Neural cell (in vitro differentiated cells): ENCODE results near the gene COL2A1. TPM values are rescaled to one million over a fixed set of nuclear protein-coding genes. Genes with fewer than 3 reads are reported as not detected.

ENCODE experiments used
- H2AFZ ChIP-seq: fragments of 200-600, 300-800 bp; sonication (generic), shearing (Covaris generic); 2 replicates; pipeline ENCODE4 v1.6.0; 2014; ENCODE audit warnings: low read depth, mild to moderate bottlenecking, antibody characterized with exemption, low read length, moderate library complexity
- H3F3A ChIP-seq: fragments of 200-600 bp; shearing (Covaris generic); 2 replicates; pipeline ENCODE4 v1.6.1; 2016; ENCODE audit warnings: mild to moderate bottlenecking, moderate library complexity, mixed read lengths, antibody characterized with exemption, low read length; ENCODE audit not compliant: insufficient read depth, poor library complexity, severe bottlenecking
- H3K27ac ChIP-seq: fragments of 200-600, 300-800 bp; sonication (generic), shearing (Covaris generic); 2 replicates; pipeline ENCODE4 v1.5.1; 2014; ENCODE audit warnings: mild to moderate bottlenecking, low read length, moderate library complexity
- H3K27me3 ChIP-seq: fragments of 300-800, 200-600 bp; sonication (generic), shearing (Covaris generic); 2 replicates; pipeline ENCODE4 v1.6.0; 2014; ENCODE audit warnings: mild to moderate bottlenecking, low read depth, low read length, moderate library complexity; ENCODE audit not compliant: insufficient read depth
- H3K36me3 ChIP-seq: fragments of 300-800, 200-600 bp; sonication (generic), shearing (Covaris generic); 2 replicates; pipeline ENCODE4 v1.5.1; 2014; ENCODE audit warnings: mild to moderate bottlenecking, antibody characterized with exemption, low read length, moderate library complexity; ENCODE audit not compliant: insufficient read depth
- H3K4me2 ChIP-seq: fragments of 300-800, 200-600 bp; sonication (generic), shearing (Covaris generic); 2 replicates; pipeline ENCODE4 v1.6.0; 2014; ENCODE audit warnings: mild to moderate bottlenecking, low read length
- H3K4me3 ChIP-seq: fragments of 300-800, 200-600 bp; sonication (generic), shearing (Covaris generic); 2 replicates; pipeline ENCODE4 v1.5.1; 2014; ENCODE audit warnings: mild to moderate bottlenecking, low read length, moderate library complexity
- H3K79me2 ChIP-seq: fragments of 200-600 bp; shearing (Covaris generic); replicated peaks from 2 replicates; pipeline ENCODE4 v1.6.0; 2014; ENCODE audit warnings: mild to moderate bottlenecking, low read length, moderate library complexity; ENCODE audit not compliant: insufficient read depth
- H3K9ac ChIP-seq: fragments of 300-800, 200-600 bp; sonication (generic), shearing (Covaris generic); 2 replicates; pipeline ENCODE4 v1.6.1; 2016; ENCODE audit warnings: mild to moderate bottlenecking, low read length, mixed read lengths
- H3K9me2 ChIP-seq: fragments of 200-600 bp; shearing (Covaris generic); 2 replicates; pipeline ENCODE4 v1.6.1; 2016; ENCODE audit warnings: mild to moderate bottlenecking, low read length, mixed read lengths; ENCODE audit not compliant: insufficient read depth
- H3K9me3 ChIP-seq: fragments of 200-600, 300-800 bp; sonication (generic), shearing (Covaris generic); 2 replicates; pipeline ENCODE4 v1.6.1; 2016; ENCODE audit warnings: mild to moderate bottlenecking, mixed run types, low read length, moderate library complexity, mixed read lengths
- H4K20me1 ChIP-seq: fragments of 200-600 bp; shearing (Covaris generic); 2 replicates; pipeline ENCODE4 v1.6.1; 2016; ENCODE audit warnings: mild to moderate bottlenecking, mixed run types; ENCODE audit not compliant: insufficient read depth
- EP300 ChIP-seq: fragments of 450-650 bp; conservative IDR thresholded peaks from 2 replicates; pipeline ENCODE4 v1.6.1; 2014; ENCODE audit warnings: antibody characterized with exemption, mild to moderate bottlenecking, moderate library complexity; ENCODE audit not compliant: poor library complexity, severe bottlenecking
- EZH2 ChIP-seq: fragments of 200-600, 300-800 bp; shearing (Covaris generic), sonication (generic); IDR thresholded peaks from 2 replicates; pipeline ENCODE4 v1.6.1; 2014; ENCODE audit warnings: antibody characterized with exemption, low read length, borderline replicate concordance, mild to moderate bottlenecking; ENCODE audit not compliant: insufficient read depth, poor library complexity, severe bottlenecking
- MXI1 ChIP-seq: fragments of 450-650 bp; conservative IDR thresholded peaks from 2 replicates; pipeline ENCODE4 v1.6.1; 2014; ENCODE audit warnings: antibody characterized with exemption, mild to moderate bottlenecking; ENCODE audit not compliant: poor library complexity, severe bottlenecking
- POLR2AphosphoS5 ChIP-seq: IDR thresholded peaks from 2 replicates; pipeline ENCODE4 v1.6.1; 2012
- RAD21 ChIP-seq: fragments of 450-650 bp; conservative IDR thresholded peaks from 2 replicates; pipeline ENCODE4 v1.6.1; 2014; ENCODE audit warnings: antibody characterized with exemption, mild to moderate bottlenecking, moderate library complexity
- SMC3 ChIP-seq: fragments of 450-650 bp; conservative IDR thresholded peaks from 2 replicates; pipeline ENCODE4 v1.6.1; 2014; ENCODE audit warnings: antibody characterized with exemption, mild to moderate bottlenecking, moderate library complexity; ENCODE audit not compliant: poor library complexity
- TAF1 ChIP-seq: IDR thresholded peaks from 2 replicates; pipeline ENCODE4 v1.6.1; 2012; ENCODE audit warnings: low read depth
- polyA minus RNA-seq: library from RNA; depleted of rRNA, polyadenylated mRNA; stranded (reverse); fragments of >200 nt; gene quantifications from 2 replicates; pipeline ENCODE4 v1.2.3, GENCODE V29; 2014
- polyA plus RNA-seq: library from polyadenylated mRNA; depleted of rRNA; stranded (reverse); fragments of >200 nt; gene quantifications from 2 replicates; pipeline ENCODE4 v1.2.3, GENCODE V29; 2014
- TF ChIP-seq, protein P1 (sequence below): fragments of 450-650 bp; IDR thresholded peaks from 2 replicates; pipeline ENCODE4 v1.5.1; 2014; ENCODE audit warnings: antibody characterized with exemption, mild to moderate bottlenecking, moderate library complexity; ENCODE audit not compliant: poor library complexity, severe bottlenecking
- TF ChIP-seq, protein P2 (sequence below): IDR thresholded peaks from 2 replicates; pipeline ENCODE4 v1.6.1; 2012; ENCODE audit warnings: borderline replicate concordance

The COL2A1 gene
- polyA plus RNA-seq = 1.2 and 1.3 TPM in 2 replicates
- polyA minus RNA-seq = 1.9 and 2.2 TPM in 2 replicates

DNA sequence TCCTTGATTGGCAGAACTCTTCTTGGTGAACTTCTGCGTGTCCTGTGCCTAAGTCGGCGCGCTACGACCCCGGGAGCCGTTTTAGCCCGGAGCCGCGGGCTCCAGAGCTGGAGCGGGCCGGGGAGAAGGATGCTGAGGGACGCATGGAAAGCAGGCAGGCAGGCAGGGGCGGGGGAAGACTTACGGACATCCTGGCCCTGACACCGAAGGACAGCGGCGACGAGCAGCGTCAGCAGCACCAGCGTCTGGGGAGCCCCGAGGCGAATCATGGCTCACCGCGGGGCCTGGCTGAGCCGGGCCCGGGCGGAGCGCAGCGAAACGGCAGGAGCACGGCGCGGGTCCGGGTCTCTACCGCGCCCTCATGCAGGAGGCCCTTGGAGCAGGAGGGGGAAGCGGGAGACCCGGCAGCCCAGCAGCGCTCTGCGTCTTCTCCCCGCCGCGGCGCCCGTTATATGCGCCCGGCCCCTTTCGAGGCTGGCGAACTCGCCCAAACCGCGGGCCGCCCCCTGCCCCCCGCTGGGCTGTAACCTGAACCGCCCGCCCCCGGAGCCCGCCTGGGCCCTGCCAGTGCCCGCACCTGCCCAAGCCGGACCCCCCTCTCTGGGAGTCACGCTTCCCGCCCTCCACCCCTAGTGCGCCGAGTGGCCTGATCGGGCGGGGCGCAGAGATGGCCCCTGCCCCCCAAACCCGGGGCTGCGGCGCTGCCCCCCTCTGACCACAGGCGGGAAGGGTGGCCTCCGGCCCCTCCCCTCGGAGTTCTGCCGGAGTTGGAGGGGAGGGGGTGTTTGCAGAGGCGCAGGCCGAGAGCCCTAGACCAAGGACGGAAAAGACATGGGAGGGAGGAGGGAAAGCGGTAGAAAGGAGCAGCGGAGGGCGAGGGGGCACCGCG is at the start of gene COL2A1:
COL2A1 (minus strand) TSS at position 424 of the 889 bp plus-strand sequence; CDS start at position 269, 155 bp downstream.
- H2AFZ ChIP-seq = no peak within 1 kb of the TSS

DNA sequence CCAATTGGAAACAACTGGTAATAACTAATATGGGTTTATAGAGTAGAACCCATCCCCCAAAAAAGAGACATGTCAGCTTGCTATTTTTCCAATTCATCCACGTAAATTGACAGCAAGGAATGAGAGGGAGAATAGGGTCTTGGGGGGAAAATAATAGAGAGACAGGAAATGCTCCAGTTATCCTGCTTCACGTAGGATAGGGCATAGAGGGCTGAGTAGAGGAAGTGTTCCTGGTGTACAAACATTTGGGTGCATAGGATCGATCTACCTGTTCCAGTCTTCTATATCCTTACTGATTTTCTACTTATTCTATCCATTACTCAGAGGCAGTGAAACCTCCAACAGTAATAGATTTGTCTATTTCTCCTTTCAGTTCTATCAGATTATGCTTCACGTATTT is 49.6 kb upstream of the COL2A1 start:
- no peak overlapping the region for H3K4me3 ChIP-seq
- no peaks in the 10 kb centered on the region for H3K27me3 ChIP-seq
- H3K27ac ChIP-seq = no peak overlapping the region
- no peaks in the 10 kb centered on the region for H4K20me1 ChIP-seq
- no peak overlapping the region for H3K4me2 ChIP-seq
- TF ChIP-seq MXI1 (no peak), SMC3 (no peak), EP300 (no peak), EZH2 (no peak), TAF1 (no peak), RAD21 (no peak)
- TF ChIP-seq, protein P1, sequence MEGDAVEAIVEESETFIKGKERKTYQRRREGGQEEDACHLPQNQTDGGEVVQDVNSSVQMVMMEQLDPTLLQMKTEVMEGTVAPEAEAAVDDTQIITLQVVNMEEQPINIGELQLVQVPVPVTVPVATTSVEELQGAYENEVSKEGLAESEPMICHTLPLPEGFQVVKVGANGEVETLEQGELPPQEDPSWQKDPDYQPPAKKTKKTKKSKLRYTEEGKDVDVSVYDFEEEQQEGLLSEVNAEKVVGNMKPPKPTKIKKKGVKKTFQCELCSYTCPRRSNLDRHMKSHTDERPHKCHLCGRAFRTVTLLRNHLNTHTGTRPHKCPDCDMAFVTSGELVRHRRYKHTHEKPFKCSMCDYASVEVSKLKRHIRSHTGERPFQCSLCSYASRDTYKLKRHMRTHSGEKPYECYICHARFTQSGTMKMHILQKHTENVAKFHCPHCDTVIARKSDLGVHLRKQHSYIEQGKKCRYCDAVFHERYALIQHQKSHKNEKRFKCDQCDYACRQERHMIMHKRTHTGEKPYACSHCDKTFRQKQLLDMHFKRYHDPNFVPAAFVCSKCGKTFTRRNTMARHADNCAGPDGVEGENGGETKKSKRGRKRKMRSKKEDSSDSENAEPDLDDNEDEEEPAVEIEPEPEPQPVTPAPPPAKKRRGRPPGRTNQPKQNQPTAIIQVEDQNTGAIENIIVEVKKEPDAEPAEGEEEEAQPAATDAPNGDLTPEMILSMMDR = no peak
- no peaks in the 10 kb centered on the region for H3K36me3 ChIP-seq
- no peaks in the 10 kb centered on the region for H3F3A ChIP-seq
- H2AFZ ChIP-seq = no peak overlapping the region
- no peaks in the 10 kb centered on the region for H3K9me2 ChIP-seq
- no peaks in the 10 kb centered on the region for H3K79me2 ChIP-seq
- H3K9me3 ChIP-seq = no peaks in the 10 kb centered on the region
- H3K9ac ChIP-seq = no peak overlapping the region

More for the DNA sequence above, at the start of gene COL2A1:
- H3K79me2 ChIP-seq = peaks cover 13% of the 10 kb centered on the region
- no peaks in the 10 kb centered on the region for H4K20me1 ChIP-seq
- H3K9ac ChIP-seq = peak within 1 kb of the TSS; percentile 37
- H3K36me3 ChIP-seq = no peaks in the 10 kb centered on the region
- TF ChIP-seq TAF1 (no peak), EZH2 (peak; percentile 80)
- peak within 1 kb of the TSS; percentile 69 for H3K4me3 ChIP-seq
- peaks cover 52% of the 10 kb centered on the region for H3K27me3 ChIP-seq
- no peak within 1 kb of the TSS for H3K27ac ChIP-seq
- H3F3A ChIP-seq = peaks cover 6% of the 10 kb centered on the region
- H3K4me2 ChIP-seq = peak within 1 kb of the TSS; percentile 25
- H3K9me2 ChIP-seq = no peaks in the 10 kb centered on the region
- no peaks in the 10 kb centered on the region for H3K9me3 ChIP-seq

DNA sequence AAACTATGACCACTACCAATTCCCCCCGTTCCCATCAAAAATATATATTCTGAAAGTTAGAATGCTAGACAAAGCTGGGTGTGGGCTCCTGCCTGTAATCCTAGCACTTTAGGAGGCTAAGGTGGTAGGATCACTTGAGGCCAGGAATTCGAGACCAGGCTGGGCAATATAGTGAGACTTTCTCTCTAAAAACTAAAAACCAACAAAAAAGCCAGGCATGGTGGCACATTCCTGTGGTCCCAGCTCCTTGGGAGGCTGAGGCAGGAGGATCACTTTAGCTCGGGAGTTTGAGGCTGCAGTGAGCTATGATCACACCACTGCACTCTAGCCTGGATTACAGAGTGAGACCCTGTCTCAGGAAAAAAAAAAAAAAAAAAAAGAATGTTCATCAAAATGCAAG is 48.8 kb upstream of the COL2A1 start:
- H3K79me2 ChIP-seq = no peaks in the 10 kb centered on the region

More for the DNA sequence above, 48.8 kb upstream of the COL2A1 start:
- Histone ChIP-seq H3K27ac (no peak overlapping the region), H3K27me3 (no peaks in the 10 kb centered on the region), H3K36me3 (no peaks in the 10 kb centered on the region), H3K9ac (no peak overlapping the region), H3K9me2 (no peaks in the 10 kb centered on the region), H3K9me3 (no peaks in the 10 kb centered on the region), H2AFZ (no peak overlapping the region), H3K4me3 (no peak overlapping the region), H3K4me2 (no peak overlapping the region), H3F3A (no peaks in the 10 kb centered on the region), H4K20me1 (no peaks in the 10 kb centered on the region)
- TF ChIP-seq EZH2 (no peak), MXI1 (no peak), POLR2AphosphoS5 (no peak), EP300 (no peak)
- TF ChIP-seq, protein P2, sequence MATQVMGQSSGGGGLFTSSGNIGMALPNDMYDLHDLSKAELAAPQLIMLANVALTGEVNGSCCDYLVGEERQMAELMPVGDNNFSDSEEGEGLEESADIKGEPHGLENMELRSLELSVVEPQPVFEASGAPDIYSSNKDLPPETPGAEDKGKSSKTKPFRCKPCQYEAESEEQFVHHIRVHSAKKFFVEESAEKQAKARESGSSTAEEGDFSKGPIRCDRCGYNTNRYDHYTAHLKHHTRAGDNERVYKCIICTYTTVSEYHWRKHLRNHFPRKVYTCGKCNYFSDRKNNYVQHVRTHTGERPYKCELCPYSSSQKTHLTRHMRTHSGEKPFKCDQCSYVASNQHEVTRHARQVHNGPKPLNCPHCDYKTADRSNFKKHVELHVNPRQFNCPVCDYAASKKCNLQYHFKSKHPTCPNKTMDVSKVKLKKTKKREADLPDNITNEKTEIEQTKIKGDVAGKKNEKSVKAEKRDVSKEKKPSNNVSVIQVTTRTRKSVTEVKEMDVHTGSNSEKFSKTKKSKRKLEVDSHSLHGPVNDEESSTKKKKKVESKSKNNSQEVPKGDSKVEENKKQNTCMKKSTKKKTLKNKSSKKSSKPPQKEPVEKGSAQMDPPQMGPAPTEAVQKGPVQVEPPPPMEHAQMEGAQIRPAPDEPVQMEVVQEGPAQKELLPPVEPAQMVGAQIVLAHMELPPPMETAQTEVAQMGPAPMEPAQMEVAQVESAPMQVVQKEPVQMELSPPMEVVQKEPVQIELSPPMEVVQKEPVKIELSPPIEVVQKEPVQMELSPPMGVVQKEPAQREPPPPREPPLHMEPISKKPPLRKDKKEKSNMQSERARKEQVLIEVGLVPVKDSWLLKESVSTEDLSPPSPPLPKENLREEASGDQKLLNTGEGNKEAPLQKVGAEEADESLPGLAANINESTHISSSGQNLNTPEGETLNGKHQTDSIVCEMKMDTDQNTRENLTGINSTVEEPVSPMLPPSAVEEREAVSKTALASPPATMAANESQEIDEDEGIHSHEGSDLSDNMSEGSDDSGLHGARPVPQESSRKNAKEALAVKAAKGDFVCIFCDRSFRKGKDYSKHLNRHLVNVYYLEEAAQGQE = no peak
